BJ (cell line): ENCODE measurements around the gene SEMA3D. TPM values are rescaled to one million over a fixed set of nuclear protein-coding genes. Genes with fewer than 3 reads are reported as not detected.

Experiments
- CTCF ChIA-PET: fragments of 350-600 bp; formaldehyde crosslinking; extraction: SDS; loops from one replicate; lab custom pipeline; 2021; ENCODE audit warnings: antibody characterized with exemption, inconsistent platforms; lab: Yijun Ruan, JAX
- POLR2A ChIA-PET: fragments of 300-600 bp; sonication (Branson Sonifier 250); formaldehyde crosslinking; extraction: SDS; loops from one replicate; lab custom pipeline; 2021; ENCODE audit warnings: antibody characterized with exemption; lab: Charles Lee
- DNase-seq: peaks from one replicate; pipeline ENCODE4 v3.0.0-alpha.2; 2011; ENCODE audit warnings: low read depth
- H3K27me3 ChIP-seq: 2 replicates; pipeline ENCODE4 v1.6.0; 2011; ENCODE audit warnings: low read length; ENCODE audit not compliant: control insufficient read depth, insufficient read depth
- H3K36me3 ChIP-seq: 2 replicates; pipeline ENCODE4 v1.5.1; 2011; ENCODE audit warnings: low read length; ENCODE audit not compliant: control insufficient read depth, insufficient read depth
- H3K4me3 ChIP-seq: 2 replicates; pipeline ENCODE4 v1.5.1; 2011; ENCODE audit warnings: low read depth, mild to moderate bottlenecking, control low read depth, low read length
- polyA plus RNA-seq: library from polyadenylated mRNA; depleted of rRNA; stranded (reverse); fragments of >200 nt; gene quantifications from 2 replicates; pipeline ENCODE4 v1.2.3, GENCODE V29; 2011
- TF ChIP-seq, protein P1 (sequence below): IDR thresholded peaks from 2 replicates; pipeline ENCODE4 v1.5.1; 2011; ENCODE audit warnings: low read depth, mild to moderate bottlenecking, control low read depth, inconsistent platforms, low read length, moderate library complexity; ENCODE audit not compliant: insufficient read depth

The SEMA3D gene
- polyA plus RNA-seq, 1 experiment, result 19.9 TPM

DNA sequence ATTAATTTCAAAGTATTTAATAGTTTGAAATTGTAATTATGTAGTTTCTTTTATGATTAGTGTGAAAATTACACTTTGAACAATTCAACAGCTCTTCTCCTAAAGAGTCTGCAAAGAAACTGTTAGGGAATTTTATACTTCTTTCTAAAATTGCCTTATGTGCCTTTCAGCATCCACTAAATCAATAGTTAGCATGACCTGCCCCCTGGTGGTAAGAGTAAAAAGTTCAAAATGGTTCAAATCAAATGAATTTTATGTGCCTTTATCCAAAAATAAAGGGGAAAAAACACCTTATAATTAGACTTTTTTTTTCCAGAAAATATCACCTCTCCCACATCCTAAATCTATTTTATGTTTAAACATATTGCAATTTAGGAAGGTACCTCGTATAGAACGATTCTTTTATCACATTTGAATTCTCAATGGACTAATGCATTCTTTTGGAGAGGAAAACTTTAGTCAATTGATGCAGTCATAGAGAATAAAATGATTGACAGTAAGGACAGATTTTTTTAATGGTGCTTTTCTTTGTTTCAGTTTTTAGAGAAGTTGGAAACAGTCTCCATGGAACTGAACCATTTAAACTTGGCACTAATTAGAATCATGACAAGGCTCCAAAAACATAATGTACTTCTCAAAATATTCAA lies 163.7 kb downstream of the SEMA3D start:
- DNase-seq, result no peak
- no peak overlapping the region for H3K4me3 ChIP-seq
- TF ChIP-seq, protein P1, sequence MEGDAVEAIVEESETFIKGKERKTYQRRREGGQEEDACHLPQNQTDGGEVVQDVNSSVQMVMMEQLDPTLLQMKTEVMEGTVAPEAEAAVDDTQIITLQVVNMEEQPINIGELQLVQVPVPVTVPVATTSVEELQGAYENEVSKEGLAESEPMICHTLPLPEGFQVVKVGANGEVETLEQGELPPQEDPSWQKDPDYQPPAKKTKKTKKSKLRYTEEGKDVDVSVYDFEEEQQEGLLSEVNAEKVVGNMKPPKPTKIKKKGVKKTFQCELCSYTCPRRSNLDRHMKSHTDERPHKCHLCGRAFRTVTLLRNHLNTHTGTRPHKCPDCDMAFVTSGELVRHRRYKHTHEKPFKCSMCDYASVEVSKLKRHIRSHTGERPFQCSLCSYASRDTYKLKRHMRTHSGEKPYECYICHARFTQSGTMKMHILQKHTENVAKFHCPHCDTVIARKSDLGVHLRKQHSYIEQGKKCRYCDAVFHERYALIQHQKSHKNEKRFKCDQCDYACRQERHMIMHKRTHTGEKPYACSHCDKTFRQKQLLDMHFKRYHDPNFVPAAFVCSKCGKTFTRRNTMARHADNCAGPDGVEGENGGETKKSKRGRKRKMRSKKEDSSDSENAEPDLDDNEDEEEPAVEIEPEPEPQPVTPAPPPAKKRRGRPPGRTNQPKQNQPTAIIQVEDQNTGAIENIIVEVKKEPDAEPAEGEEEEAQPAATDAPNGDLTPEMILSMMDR, result peak; percentile 39
- ChIA-PET POLR2A (interaction anchor here (0.7 kb wide), 1 partner anchor 787 kb away, joined by 3 read pairs; no protein-coding TSS in a partner anchor), CTCF (interaction anchor here (0.6 to 13.4 kb wide), 10 partner anchors 12 to 1088 kb away, joined by 3 to 205 read pairs (median 4); no protein-coding TSS in a partner anchor)
- H3K36me3 ChIP-seq, result no peaks in the 10 kb centered on the region
- no peaks in the 10 kb centered on the region for H3K27me3 ChIP-seq

DNA sequence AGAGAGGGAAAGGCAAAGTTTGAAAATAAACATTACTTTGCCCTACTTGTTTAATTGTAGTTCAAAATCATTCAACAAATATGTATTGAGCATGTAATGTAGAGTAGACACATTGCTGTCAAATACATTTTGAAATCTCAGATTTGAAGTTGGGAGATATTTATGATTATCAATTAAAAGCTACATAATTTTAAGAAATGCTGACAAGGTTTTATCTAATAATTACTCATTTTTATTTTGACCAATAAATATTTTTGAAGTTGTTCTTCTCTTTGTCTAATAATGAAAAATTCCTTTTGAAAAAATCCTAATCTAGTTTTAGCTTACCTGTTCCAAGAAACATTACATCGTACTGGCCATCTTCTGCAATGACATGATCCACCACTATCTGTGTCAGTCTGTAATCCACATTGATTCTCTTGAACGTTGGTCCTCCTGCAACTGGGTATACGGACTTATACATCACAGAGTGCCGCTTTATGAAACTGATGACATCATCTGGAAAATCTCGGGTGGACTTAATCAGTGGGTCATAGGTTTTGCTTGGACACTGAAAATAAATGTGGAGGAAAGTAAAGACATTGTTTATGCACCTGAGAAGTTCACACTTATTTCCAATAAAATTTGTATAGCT lies 164.7 kb downstream of the SEMA3D start:
- ChIA-PET POLR2A (no interaction called here), CTCF (interaction anchor here (0.6 to 13.4 kb wide), 11 partner anchors 11 to 1087 kb away, joined by 3 to 205 read pairs (median 3); no protein-coding TSS in a partner anchor)
- TF ChIP-seq, protein P1, result no peak
- Histone ChIP-seq H3K27me3 (no peaks in the 10 kb centered on the region), H3K36me3 (no peaks in the 10 kb centered on the region), H3K4me3 (no peak overlapping the region)
- DNase-seq, result no peak

DNA sequence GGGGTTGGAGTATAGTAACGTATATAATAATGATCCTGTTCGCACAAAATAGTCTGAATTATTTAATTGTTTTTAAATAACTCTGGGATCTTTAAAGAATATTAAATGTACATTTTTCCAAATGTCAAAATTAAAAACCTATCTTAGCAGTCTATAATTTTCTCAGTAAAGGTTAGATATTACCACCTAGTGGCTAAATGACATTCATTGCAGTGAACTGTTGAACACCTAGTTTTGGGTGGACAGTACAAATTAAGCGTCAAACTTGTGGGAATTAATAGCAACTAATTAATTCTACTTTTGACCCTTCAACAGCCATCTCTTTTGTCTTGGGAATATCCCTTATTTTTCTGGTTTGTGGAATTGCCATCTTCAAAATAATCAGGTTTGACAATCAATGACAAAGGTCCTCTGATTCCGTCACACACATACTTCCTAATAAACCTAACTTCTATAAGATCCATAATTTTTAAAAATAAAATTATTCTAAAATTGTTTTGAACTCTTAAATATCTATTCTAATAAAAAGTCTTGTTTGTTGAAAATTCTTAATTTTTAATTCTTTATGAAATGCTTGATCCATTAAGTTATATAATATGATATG lies 165.7 kb downstream of the SEMA3D start:
- ChIA-PET CTCF (interaction anchor here (0.7 to 13.4 kb wide), 5 partner anchors 530 to 1086 kb away, joined by 3 to 205 read pairs (median 4); no protein-coding TSS in a partner anchor), POLR2A (no interaction called here)
- Histone ChIP-seq H3K4me3 (no peak overlapping the region), H3K36me3 (no peaks in the 10 kb centered on the region), H3K27me3 (no peaks in the 10 kb centered on the region)
- TF ChIP-seq, protein P1, result peak; percentile 51
- no peak for DNase-seq

DNA sequence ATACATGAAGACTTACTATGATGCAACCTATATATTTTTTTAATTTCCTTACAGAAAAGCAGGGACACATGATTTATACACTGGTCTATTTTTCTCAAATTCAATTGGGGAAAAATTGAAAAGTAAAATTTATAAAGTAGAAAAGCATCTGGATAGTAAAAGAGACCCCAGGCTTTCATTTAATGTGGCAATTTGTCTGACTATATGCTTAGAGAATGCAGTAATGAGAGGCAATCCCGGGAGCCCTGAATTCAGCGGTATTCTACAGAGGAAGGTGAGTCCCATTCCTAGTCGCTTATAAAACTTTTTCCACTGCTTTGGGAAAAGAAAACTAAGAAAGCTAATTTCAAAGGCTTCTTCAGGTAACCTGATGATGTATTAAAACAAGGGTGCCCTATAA lies 167.1 kb downstream of the SEMA3D start:
- no peaks in the 10 kb centered on the region; the same call in 1 of the 2 replicates for H3K36me3 ChIP-seq
- no peak overlapping the region for H3K4me3 ChIP-seq
- no peaks in the 10 kb centered on the region for H3K27me3 ChIP-seq
- no peak for DNase-seq
- TF ChIP-seq, protein P1, result no peak
- CTCF ChIA-PET, result interaction anchor here (0.6 to 13.4 kb wide), 3 partner anchors 9 to 1085 kb away, joined by 3 to 205 read pairs (median 8); no protein-coding TSS in a partner anchor
- POLR2A ChIA-PET, result no interaction called here

DNA sequence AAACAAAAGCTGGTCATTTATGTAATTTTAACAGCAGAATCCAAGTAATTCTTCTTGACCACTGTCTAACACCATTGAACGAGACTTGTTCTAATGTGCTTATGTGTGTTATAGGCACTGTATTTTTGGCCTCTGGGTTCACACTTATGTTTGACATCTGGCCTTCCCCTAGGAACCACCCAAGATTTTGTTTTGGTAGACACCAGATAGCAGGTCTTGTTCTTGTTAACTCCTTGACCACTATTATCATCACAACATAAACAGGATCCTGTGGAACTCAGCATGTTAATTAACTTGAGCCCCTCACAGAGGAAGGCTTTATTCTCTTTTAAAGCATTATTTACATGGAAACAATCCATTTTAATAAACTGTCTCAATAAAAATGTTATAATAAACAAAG lies 167.7 kb downstream of the SEMA3D start:
- TF ChIP-seq, protein P1, result no peak
- DNase-seq, result no peak
- Histone ChIP-seq H3K4me3 (no peak overlapping the region), H3K36me3 (no peaks in the 10 kb centered on the region; the same call in 1 of the 2 replicates), H3K27me3 (no peaks in the 10 kb centered on the region)
- CTCF ChIA-PET, result interaction anchor here (1.0 to 13.4 kb wide), 2 partner anchors 529 to 1084 kb away, joined by 4 to 205 read pairs; no protein-coding TSS in a partner anchor
- POLR2A ChIA-PET, result no interaction called here
